ENCODE results near the gene PTPA.
A peak's percentile ranks its signal among the peaks of the same experiment; 100 is the strongest.

PTPA gene

GRCh38 chr9:129084087-129084486, 27.1 kb upstream of the PTPA start:
- DNase-seq (ENCODE audit: low spot score), result no peak

- no peak for DNase-seq (ENCODE audit: low spot score)
These were observed 22.0 kb upstream of the PTPA start for GRCh38 chr9:129089246-129089645.

DNA sequence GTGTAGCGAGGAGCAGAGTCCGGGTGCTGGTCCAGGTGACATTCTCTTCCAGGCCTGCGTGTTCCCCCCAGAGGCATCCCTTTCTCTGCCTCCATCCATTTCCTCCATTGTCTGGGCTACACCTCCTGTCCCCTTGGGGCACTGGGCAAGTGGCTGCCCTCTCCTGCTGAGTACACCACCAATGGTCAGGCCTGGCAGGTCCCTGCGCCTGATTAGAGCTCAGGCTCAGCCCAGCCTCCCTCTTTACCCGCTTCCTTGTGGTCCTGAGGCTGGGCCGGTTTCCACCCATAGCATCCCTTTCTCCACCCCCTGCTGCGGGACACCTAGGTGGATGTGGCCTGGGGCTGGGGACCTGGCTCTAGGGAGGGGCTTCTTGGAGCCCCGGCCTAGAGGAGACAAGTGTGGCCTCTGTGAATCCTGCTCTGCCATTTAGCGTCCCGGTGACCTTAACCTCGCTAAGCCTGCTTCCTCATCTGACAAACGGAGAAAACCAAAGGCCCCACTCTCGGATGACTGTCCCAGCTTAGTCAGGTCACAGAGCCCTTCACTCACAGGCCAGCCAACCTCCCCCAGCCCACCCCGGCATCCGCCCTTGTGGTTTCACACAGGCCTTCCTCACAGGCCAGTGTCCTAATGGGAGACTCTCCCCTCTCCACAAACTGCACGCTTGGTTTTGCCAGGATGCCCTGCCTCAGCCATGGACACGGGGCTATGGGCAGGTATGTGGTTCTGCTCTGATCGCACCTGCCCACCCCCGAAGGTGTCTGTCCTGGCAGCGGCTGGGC, 17.4 kb upstream of the PTPA start:
- DNase-seq (ENCODE audit: low spot score), result no peak

DNA sequence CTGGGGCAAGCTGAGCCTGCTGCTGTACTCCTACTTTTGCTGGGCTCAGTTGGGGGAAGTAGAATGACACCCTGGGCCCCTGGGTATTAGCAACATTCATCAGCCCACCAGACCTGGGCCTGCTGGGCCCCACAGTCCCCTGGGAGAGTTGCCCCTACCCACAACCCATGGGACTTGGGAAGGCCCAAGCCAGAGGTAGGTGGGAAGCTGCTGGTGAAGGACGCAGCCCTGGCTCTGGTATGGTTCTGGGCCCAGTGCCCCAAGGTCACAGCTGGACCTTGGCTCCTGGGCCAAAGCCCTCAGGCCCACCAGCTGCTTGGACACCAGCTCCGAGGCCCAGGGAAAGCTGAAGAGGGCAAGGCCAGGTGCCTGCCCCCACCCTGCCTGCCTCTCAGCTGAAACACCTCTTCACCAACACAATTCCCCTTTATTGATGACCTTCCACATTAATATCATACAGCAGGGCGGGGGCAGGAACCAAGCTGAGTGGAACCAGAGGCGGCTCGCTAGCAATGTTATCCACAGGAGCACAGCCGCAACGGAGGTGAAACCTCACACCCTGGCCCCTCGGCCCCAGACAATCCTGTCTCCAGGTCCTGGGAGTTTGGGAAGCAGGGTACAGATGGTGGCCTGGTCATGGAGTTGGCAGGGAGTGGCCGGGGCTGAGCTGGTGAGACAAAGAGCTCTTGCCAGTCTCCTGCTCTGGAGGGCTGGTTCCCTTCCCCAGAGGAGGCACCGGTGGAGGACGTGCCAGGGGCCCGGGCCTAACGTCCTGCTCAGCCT, 16.6 kb upstream of the PTPA start:
- no peak for DNase-seq (ENCODE audit: low spot score)

- no peak for DNase-seq (ENCODE audit: low spot score)
These were observed 16.0 kb upstream of the PTPA start for GRCh38 chr9:129095170-129095667.

DNA sequence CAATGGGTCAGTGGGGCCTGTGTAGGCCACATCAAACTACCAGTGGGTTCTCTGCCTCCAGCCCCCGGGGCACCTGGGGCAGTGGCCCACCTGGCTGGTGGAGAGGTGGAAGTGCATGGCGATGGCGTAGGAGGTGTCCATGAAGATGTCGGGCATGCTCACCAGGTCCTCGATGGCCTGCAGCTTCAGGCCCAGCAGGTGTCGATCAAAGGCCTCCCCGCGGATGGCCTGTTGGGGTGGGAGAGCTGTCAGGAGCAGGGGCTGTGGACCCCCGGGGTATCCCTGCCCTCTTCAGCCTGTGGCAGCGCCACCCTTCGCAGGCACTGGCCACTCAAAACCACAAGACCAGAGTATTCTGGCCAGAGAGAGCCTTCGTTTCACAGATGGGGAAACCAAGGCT, 15.3 kb upstream of the PTPA start:
- no peak for DNase-seq (ENCODE audit: low spot score)

DNA sequence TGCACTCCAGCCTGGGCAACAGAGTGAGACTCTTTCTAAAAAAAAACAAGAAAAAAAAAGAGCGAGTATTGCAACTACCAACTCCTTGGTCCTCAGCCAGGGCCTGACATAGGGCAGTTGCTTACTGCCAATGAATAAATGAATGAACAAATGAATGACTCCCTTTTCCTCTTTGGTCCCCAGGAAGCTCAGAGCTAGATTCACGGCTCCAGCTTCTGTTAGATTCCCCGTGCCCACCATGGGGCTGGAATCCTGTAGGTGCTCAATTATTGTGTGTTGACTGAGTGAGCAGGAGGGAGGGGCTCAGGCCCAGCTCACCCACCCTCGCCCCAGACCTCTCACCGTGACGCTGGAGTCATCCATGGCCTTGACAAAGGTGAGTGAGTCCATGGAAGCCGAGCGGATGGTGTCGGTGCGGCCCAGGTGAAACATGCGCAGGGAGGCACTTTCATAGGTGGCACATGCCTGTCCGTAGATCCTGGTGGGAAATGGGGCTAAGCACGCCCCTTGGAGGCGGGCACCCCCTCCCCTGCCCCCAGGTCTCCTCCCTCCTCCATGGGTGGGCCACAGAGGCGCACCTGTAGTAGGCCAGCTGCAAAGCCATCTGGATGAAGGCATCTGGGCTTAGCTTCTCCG, 13.4 kb upstream of the PTPA start:
- DNase-seq (ENCODE audit: low spot score), result no peak

GRCh38 chr9:129098328-129098727, 12.9 kb upstream of the PTPA start:
- DNase-seq (ENCODE audit: low spot score), result no peak

GRCh38 chr9:129100383-129101169, 10.6 kb upstream of the PTPA start:
- DNase-seq (ENCODE audit: low spot score), result no peak

DNA sequence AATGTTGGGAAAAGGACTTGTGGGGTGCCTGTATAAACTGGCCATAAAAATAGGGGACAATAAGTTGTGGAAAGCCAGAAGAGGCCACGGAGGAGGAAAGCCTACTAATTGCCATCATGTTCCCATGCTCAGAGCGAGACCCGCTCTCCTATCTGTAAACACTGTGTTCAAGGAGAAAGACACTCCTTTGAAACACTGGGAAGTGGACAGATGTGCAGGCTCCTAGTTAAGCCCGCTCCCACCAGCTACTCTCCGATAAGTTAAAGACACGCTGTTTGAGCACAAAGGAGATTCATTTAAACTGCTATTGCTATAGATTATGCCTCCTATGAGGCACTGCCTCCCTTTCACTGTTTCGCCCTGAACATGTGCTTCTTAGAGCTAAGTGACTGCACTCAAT, 9.9 kb upstream of the PTPA start:
- DNase-seq (ENCODE audit: low spot score), result no peak

- no peak for DNase-seq (ENCODE audit: low spot score)
These were observed 9.1 kb upstream of the PTPA start for GRCh38 chr9:129102095-129102525.

GRCh38 chr9:129102791-129103594, 8.2 kb upstream of the PTPA start:
- peak; percentile 66 for DNase-seq (ENCODE audit: low spot score)

DNA sequence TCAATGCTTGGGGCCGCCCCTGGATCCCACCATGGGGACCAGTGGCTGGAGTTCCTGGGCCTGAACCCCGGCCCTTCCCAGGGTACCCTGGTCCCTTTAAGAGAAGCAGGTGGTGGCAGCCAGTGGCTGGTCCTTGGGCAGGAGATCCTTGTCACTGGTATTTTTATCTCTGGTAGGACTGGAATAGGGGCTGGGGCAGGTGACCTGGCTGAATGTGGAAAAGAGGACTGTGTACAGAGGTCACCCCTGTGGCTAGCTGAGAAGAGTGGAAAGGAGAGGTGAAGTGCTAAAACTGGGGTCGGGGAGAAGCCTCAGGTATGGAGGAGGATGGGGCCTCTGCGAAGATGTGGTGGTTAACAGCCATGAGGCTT, 7.6 kb upstream of the PTPA start:
- DNase-seq (ENCODE audit: low spot score), result no peak

- no peak for DNase-seq (ENCODE audit: low spot score)
These were observed 7.2 kb upstream of the PTPA start for GRCh38 chr9:129104051-129104450.

- DNase-seq (ENCODE audit: low spot score), result no peak
These were observed 5.1 kb upstream of the PTPA start for GRCh38 chr9:129105857-129106694.

DNA sequence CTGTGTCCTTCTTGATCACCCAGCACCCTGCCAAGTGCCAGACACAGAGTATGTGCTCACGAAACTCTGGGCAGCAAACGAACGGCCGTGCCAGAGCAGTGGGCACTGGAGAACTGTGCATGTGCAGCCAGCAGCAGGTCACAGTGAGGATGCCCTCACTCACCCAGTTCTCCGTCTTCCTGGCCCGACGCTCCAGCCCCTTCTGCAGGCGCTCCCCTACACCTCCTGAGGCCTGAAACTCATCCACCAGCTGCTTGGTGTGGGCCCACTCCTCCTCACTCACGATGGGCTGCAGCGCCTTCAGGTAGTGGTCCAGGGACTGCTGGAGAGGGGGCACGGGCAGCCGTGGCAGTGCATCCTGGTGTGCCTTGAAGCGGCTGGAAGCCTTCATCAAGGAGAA, 3.6 kb upstream of the PTPA start:
- DNase-seq (ENCODE audit: low spot score), result no peak

DNA sequence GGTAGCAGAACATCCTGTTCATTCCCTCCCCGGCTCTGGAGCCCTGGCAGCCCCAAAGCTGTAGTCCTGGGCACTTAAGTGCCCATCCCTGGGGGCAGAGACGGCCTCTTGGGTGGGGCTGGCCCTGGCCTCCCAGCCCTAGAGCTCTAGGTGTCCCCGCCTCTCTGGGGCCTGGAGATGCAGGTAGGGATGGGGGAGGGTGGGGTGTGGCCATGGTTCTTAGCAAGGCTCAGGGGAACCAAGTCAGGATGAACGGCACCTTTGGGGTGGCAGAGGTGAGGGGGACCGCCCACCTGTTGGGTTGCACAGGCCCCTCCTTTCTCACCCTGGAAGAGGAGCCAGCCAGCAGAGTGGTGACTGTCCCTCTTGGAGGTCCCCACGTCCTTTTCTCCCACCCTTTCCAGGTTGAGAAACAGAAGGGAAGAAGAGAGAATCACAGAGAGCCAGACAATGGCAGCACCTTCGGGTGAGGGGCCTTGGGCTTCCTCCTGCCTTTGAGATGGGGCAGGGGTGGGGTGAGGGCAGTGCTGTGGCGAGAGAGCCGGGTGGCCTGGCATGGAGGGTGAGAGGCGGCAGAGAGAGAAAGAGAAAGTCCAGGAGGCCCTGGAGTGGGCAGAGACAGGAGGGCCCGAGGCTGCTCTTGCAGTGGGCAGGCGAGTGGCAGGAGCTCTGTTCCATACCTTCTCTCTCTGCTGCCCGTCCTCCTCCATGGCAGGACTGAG, 3.0 kb upstream of the PTPA start:
- no peak for DNase-seq (ENCODE audit: low spot score)

- DNase-seq (ENCODE audit: low spot score), result no peak
These were observed 2.2 kb upstream of the PTPA start for GRCh38 chr9:129108805-129109536.

- DNase-seq (ENCODE audit: low spot score), result peak; percentile 45
These were observed 1.7 kb upstream of the PTPA start for GRCh38 chr9:129109537-129109903.
